Activated T-cell treated with anti-CD3 and anti-CD28 coated beads for 4 hours (primary cell): ENCODE results near the gene HTT.
"Not testable (repeated sequence)": the region's sequence is repeated elsewhere in the genome, so short reads cannot be mapped to it uniquely, and the experiment has no call there.

Source experiments
- DNase-seq: peaks from one replicate; pipeline ENCODE4 v3.0.0-alpha.2; 2020

HTT gene

DNA sequence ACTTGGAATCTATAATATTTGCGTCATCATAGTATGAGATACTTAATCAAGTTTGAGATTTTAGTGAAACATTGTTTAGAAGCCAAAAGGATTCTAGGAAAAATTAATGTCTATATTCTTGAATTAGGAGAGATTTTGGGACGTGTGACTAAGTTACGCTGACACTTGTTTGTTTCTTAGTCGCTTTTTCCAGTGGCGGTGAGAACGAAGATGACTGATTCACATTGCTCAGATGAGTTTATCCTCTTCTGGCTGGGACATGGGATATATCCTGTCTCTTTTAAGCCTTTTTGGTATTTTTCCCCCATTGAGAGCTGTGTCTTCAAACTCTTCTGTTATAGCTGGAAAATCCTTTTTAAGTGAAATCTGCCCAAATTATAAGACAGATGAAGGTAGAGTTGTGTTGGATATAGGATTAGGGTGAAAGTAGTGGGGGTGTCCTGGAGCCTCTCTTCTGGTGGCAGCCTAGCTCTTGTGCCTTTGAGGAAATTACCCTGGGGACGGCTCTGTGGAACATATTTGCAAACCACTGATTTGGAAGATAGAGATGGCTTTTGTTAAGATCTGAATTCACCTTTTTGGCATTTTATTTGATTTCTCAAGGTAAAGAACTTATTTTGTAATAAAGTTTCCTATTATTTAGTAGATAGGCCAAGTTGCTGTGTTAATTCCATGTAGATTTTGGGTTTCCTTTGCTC, 49.7 kb downstream of the HTT start:
- no peak for DNase-seq

DNA sequence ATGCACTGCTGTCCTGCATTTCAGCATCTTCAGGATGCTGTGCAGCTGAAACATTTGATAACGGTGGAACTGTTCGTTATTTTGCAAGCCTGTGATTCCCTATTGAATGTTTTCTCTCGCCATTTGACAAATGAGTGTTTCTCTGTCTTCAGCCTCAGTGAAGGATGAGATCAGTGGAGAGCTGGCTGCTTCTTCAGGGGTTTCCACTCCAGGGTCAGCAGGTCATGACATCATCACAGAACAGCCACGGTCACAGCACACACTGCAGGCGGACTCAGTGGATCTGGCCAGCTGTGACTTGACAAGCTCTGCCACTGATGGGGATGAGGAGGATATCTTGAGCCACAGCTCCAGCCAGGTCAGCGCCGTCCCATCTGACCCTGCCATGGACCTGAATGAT, 52.6 kb downstream of the HTT start:
- DNase-seq = no peak

DNA sequence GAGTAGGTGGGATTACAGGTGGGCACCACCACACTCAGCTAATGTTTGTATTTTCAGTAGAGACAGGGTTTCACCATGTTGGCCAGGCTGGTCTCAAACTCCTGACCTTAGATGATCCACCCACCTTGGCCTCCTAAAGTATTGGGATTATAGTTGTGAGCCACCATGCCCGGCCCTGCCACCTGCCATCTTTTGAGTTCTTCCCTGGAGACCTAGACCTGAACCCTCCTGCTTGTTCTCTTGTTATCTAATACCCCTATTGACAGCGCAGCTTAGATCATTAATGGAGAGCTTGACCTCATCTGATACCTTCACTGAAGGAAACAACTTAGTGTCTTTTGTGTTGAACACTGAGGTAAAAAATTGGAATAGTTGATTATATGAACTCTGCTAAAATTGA, 53.6 kb downstream of the HTT start:
- DNase-seq = no peak

DNA sequence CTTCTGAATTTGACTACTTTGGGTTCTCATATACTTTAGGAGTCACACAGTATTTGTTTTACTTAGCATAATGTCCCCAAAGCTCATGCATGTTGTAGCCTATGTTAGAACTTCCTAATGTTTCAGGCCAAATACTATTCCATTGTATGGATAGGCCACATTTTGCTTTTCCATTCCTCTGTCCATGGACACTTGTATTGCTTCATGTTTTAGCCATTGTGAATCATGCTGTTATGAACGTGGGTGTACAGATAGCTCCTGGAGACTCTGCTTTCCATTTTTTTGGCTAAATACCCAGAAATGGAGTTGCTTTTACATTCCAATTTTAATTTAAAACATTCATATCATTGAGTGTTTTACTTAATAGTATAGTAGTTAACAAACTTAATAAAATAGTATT, 54.5 kb downstream of the HTT start:
- DNase-seq = no peak

DNA sequence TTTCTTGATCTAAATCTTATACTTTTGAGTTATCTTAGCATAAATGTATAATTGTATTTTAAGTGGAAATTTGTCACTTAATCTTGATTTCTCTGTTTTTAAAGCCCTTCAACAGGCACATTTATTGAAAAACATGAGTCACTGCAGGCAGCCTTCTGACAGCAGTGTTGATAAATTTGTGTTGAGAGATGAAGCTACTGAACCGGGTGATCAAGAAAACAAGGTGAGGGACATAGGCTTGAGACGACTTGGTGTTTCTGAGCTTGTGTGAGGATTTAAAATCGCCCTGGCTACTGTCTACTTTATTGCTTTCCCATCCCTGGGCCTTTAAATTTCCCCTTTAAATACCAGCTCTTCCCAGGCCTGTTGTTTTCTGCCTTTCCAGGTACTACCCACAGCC, 55.7 kb downstream of the HTT start:
- no peak for DNase-seq

DNA sequence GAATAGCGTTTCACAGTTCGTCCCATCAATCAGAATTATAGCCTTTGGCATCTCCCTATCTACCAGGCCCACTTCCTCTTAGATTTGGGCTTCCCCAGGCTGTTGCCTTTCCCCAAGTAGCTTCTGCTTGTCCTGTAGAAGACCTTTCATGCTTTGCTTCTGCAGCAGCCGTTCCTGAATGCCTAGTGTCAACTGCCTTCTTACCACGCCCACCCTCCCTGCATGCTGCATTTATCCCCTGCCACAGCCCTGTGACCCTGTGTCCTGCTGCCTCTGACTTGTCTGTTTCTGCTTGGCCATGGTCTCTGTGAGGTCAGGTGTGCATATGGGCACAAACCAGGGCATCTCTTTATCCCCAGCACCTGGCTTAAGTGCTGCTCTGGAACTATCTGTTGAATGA, 56.3 kb downstream of the HTT start:
- DNase-seq = no peak

GRCh38 chr4:3134201-3134600, 59.7 kb downstream of the HTT start:
- DNase-seq = no peak

GRCh38 chr4:3135155-3136011, 60.9 kb downstream of the HTT start:
- DNase-seq = no peak

- DNase-seq = no peak
These were observed 62.0 kb downstream of the HTT start for GRCh38 chr4:3136454-3136853.

- no peak for DNase-seq
These were observed 63.4 kb downstream of the HTT start for GRCh38 chr4:3137908-3138307.

GRCh38 chr4:3145234-3145924, 70.9 kb downstream of the HTT start:
- no peak for DNase-seq

DNA sequence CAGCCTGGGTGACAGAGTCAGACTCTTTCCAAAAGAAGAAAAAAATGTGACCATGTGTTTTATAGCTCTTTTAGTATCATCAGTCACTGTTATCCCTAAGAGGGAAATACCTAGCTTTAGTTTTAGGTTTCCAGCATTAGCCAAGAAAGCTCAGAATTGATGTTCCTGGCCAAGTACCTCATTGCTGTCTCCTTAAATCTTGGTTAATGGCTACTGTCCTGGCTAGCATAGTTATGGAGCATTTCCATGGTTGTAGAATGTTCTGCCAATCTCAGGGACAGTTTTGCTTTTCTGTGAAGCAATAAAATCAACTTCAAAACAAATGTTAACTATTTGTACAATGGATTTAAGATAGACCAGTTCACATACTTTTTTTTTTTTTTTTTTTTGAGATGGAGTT, 74.4 kb downstream of the HTT start:
- no peak for DNase-seq

DNA sequence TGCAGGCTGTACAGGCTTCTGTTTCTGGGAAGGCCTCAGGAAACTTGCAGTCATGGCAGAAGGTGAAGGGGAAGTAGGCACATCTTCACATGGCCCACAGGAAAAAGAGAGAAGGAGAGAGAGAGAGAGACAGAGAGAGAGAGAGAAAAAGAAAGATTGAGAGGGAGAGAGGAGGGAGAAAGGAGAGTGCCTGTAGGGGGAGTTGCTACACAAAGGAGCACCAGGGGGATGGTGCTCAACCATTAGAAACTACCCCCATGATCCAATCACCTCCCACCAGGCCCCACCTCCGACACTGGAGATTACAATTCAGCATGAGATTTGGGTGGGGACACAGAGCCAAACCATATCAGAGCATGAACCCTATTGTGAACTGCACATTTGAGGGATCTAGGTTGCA, 76.8 kb downstream of the HTT start:
- DNase-seq = not testable (repeated sequence)

GRCh38 chr4:3157366-3157765, 82.9 kb downstream of the HTT start:
- DNase-seq = no peak

GRCh38 chr4:3158841-3159240, 84.4 kb downstream of the HTT start:
- DNase-seq = no peak

DNA sequence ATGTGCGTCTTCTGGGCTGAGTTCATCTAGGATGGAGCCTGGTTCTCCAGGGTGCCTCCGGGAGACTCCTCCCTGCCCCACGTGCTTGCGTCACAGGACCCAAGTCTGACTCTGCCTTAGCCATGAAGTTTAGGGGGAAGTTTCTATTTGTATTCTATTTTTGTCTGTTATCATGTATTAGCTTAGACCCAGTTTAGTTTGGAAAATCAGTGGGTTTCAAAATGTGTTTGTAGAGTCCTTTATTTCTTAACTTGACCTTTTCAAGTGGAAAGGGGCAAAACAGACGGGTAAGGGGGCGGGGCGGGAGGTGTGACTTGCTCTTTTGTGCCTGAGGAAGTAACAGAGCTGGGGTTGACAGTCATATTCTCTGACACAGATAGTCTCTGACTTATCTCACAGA, 86.0 kb downstream of the HTT start:
- no peak for DNase-seq

GRCh38 chr4:3161044-3161443, 86.6 kb downstream of the HTT start:
- DNase-seq = not testable (repeated sequence)

- not testable (repeated sequence) for DNase-seq
These were observed 92.0 kb downstream of the HTT start for GRCh38 chr4:3166434-3166833.

- DNase-seq = no peak
These were observed 93.5 kb downstream of the HTT start for GRCh38 chr4:3168029-3168428.

DNA sequence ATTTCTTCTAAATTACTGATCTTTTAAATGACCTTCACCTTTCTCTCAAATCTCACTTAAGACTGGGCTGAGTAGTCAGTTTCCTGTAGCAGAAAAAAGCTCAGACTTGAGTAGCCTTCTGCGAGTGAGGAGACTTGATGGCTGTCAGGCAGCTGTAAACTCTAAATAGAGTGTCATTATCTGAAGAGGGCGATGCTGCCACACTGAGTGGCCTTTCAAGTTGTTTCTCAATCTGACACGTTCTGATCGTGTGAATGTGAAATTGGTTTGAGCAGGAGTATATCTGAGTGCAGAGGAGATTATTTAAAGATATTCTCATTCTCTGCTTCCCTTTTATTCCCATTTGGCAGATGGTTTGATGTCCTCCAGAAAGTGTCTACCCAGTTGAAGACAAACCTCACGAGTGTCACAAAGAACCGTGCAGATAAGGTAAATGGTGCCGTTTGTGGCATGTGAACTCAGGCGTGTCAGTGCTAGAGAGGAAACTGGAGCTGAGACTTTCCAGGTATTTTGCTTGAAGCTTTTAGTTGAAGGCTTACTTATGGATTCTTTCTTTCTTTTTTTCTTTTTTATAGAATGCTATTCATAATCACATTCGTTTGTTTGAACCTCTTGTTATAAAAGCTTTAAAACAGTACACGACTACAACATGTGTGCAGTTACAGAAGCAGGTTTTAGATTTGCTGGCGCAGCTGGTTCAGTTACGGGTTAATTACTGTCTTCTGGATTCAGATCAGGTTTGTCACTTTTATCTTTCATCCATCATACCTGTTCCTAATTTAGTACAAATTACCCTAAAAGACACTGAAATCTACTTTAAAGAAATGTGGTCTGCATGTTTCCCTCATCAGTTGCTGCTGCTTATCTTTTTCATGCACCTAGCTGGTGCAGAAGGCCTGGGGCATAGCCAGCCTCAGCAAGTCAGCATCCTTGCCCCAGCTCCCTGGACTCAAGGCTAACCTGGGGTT, 100.2 kb downstream of the HTT start:
- DNase-seq = no peak

- DNase-seq = no peak
These were observed 102.1 kb downstream of the HTT start for GRCh38 chr4:3176367-3177229.

DNA sequence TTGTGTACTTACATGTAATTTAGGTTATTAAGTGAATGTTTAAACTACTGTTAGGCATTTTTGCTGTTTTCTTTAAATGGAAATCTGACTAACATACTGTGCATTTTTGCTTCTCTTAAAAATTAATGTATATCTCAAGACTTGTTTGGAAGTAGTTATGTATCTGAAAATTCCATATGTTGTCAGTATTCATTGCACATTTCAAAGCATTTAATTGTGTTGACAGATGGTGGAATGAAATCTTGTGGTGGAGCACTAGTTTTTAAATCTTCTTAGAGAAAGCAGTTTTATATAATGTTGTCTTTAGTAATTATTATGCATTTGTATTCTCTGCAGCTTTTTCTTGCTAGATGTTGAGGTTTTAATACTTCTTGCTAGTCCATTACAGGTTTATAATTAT, 102.9 kb downstream of the HTT start:
- no peak for DNase-seq
